Common myeloid progenitor, CD34-positive (primary cell): ENCODE data around the gene TSR3.

Experiments used
- CTCF ChIA-PET: fragments of 350-600 bp; sonication (Branson Sonifier 250); formaldehyde crosslinking; loops from one replicate; lab custom pipeline; 2021; ENCODE audit warnings: antibody characterized with exemption; lab: Charles Lee
- POLR2A ChIA-PET: fragments of 350-600 bp; sonication (Branson Sonifier 250); formaldehyde crosslinking; loops from one replicate; lab custom pipeline; 2021; ENCODE audit warnings: antibody characterized with exemption; lab: Charles Lee
- DNase-seq, 3 donors: peaks; one replicate each; pipeline versions ENCODE4 v3.0.0 to v3.0.0-alpha.2; 2013
- H3K27ac ChIP-seq, 2 experiments: 1 replicate in 1 of 2; 2 replicates in 1 of 2; pipeline ENCODE4 v1.7.0; 2013; ENCODE audit warnings: inconsistent platforms in 2 of 2, low read length in 2 of 2, mild to moderate bottlenecking in 2 of 2, low read depth in 1 of 2, moderate library complexity in 1 of 2; ENCODE audit not compliant: severe bottlenecking in 2 of 2, insufficient read depth in 1 of 2, poor library complexity in 1 of 2
- H3K27me3 ChIP-seq, 5 experiments: replicated peaks in 2 of 5; 1 replicate in 3 of 5; 2 replicates in 2 of 5; pipeline versions ENCODE4 v1.6.1 to v1.7.0; 2013; ENCODE audit warnings: low read length in 4 of 5, mild to moderate bottlenecking in 2 of 5, moderate library complexity in 2 of 5, inconsistent platforms in 1 of 5; ENCODE audit not compliant: insufficient read depth in 5 of 5, control insufficient read depth in 4 of 5
- H3K36me3 ChIP-seq, 4 experiments: 1 replicate in 2 of 4; 2 replicates in 2 of 4; pipeline versions ENCODE4 v1.6.1 to v1.7.0; 2013; ENCODE audit warnings: low read length in 3 of 4, control low read depth in 1 of 4, mild to moderate bottlenecking in 1 of 4; ENCODE audit not compliant: control insufficient read depth in 4 of 4, insufficient read depth in 4 of 4
- H3K4me1 ChIP-seq, 4 experiments: 1 replicate in 3 of 4; 2 replicates in 1 of 4; pipeline versions ENCODE4 v1.6.1 to v1.7.1; 2013; ENCODE audit warnings: low read length in 3 of 4, mild to moderate bottlenecking in 3 of 4, control low read depth in 1 of 4, inconsistent platforms in 1 of 4, moderate library complexity in 1 of 4; ENCODE audit not compliant: control insufficient read depth in 4 of 4, insufficient read depth in 4 of 4; ENCODE audit errors: control extremely low read depth in 1 of 4
- H3K4me3 ChIP-seq, 7 experiments: 1 replicate in 4 of 7; 2 replicates in 3 of 7; pipeline versions ENCODE4 v1.5.1 to v1.7.0; 2013; ENCODE audit warnings: mild to moderate bottlenecking in 7 of 7, low read length in 6 of 7, moderate library complexity in 6 of 7, inconsistent platforms in 2 of 7, low read depth in 2 of 7, control low read depth in 1 of 7; ENCODE audit not compliant: insufficient read depth in 4 of 7, control insufficient read depth in 1 of 7; ENCODE audit errors: extremely low read depth in 1 of 7
- H3K9me3 ChIP-seq, 5 experiments: 1 replicate in 4 of 5; 2 replicates in 1 of 5; pipeline versions ENCODE4 v1.6.1 to v1.7.1; 2013; ENCODE audit warnings: low read length in 4 of 5, mild to moderate bottlenecking in 2 of 5, inconsistent platforms in 1 of 5, low read depth in 1 of 5, moderate library complexity in 1 of 5; ENCODE audit not compliant: control insufficient read depth in 4 of 5, insufficient read depth in 2 of 5; ENCODE audit errors: control extremely low read depth in 1 of 5
- WGBS: methylation state at CpG from one replicate; pipeline ENCODE4 v1.1.5; 2013; ENCODE audit not compliant: insufficient coverage; 5-methylcytosine and 5-hydroxymethylcytosine counted together

Gene TSR3

DNA sequence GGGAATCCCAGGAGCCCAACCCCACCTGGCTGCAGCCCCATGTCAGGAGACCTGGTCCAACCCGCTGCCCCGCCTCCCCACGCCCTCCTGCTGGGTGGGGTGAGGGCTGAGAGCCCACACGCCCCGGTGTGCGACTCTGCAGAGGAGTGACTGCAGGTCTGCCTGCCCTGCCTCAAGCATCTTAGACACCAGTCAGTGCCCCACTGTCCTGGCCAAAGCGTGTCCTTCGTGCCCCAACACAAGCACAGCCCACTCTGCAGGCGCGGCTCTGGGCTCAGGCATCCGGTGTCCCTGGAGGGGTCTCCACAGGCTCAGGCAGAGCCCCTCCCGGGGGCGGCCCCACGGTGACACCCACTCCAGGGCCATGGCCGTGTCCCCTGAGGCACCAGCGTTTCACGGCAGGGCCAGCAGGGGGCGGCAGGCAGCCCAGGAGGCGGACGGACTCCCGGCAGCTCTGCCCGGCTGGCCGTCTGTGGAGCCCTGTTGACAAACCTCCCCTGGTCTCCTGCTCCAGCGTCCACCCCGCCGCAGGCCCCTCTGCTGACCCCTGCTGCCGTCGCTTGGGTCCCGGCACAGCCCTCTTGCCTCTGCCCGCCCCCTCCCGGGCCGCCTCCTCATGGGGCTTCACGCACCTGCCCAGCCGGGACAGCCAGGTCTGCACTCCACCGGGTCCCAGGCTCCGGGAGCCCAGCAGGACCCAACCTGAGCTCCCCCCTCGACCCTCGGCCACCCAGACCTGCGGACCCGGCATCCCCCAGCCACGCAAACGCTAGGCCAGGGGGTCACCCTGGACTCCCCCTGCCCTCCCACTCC, 50.8 kb downstream of the TSR3 start:
- peak overlapping the region in 4 of 7 experiments; percentile 13 to 54 (median 33) for H3K4me3 ChIP-seq
- CTCF ChIA-PET, result interaction anchor here (0.7 to 1.4 kb wide), 6 partner anchors 11 to 42 kb away, joined by 3 to 11 read pairs (median 4); no protein-coding TSS in a partner anchor

GRCh38 chr16:1299868-1300203, 51.8 kb downstream of the TSR3 start:
- H3K27me3 ChIP-seq, result peaks cover 0 to 13% (median 0%) of the 10 kb centered on the region in 5 experiments
- H3K9me3 ChIP-seq, result no peaks in the 10 kb centered on the region
- POLR2A ChIA-PET, result interaction anchor here (0.7 kb wide), 1 partner anchor 16 kb away, joined by 3 read pairs; no protein-coding TSS in a partner anchor
- H3K36me3 ChIP-seq, result no peaks in the 10 kb centered on the region
- 93% methylated on average over 12 of the region's 12 CpGs for WGBS
- DNase-seq, result no peak
- no peak overlapping the region for H3K27ac ChIP-seq
- H3K4me1 ChIP-seq, result peaks cover 0 to 21% (median 17%) of the 10 kb centered on the region in 4 experiments
- H3K4me3 ChIP-seq, result no peak overlapping the region
- CTCF ChIA-PET, result interaction anchor here (1.0 to 1.4 kb wide), 2 partner anchors 10 to 38 kb away, joined by 4 to 11 read pairs; no protein-coding TSS in a partner anchor

More for the DNA sequence above, 50.8 kb downstream of the TSR3 start:
- Histone ChIP-seq H3K4me1 (peaks cover 0 to 22% (median 18%) of the 10 kb centered on the region in 4 experiments), H3K9me3 (no peaks in the 10 kb centered on the region), H3K36me3 (no peaks in the 10 kb centered on the region), H3K27me3 (peaks cover 0 to 13% (median 0%) of the 10 kb centered on the region in 5 experiments), H3K27ac (no peak overlapping the region)
- 12% methylated on average over 30 of the region's 42 CpGs for WGBS
- peak; percentile 42 to 62 (median 58) for DNase-seq
- POLR2A ChIA-PET, result no interaction called here
